NCI-H128 (cell line): ENCODE measurements around the gene SPATA13.
"Not testable (repeated sequence)": the region's sequence is repeated elsewhere in the genome, so short reads cannot be mapped to it uniquely, and the experiment has no call there.

Experiments
- DNase-seq: peaks from one replicate; lab custom pipeline; 2025; ENCODE audit not compliant: unreplicated experiment; lab: John Stamatoyannopoulos, UW

Gene SPATA13

GRCh38 chr13:24194447-24194846 is 33.9 kb downstream of the SPATA13 start:
- no peak for DNase-seq

- no peak for DNase-seq
Observed at GRCh38 chr13:24195626-24196025, 35.1 kb downstream of the SPATA13 start.

- DNase-seq, result no peak
Observed at GRCh38 chr13:24196593-24197197, 36.2 kb downstream of the SPATA13 start.

GRCh38 chr13:24199016-24199415 is 38.5 kb downstream of the SPATA13 start:
- no peak for DNase-seq

- DNase-seq, result no peak
Observed at GRCh38 chr13:24202215-24202614, 41.7 kb downstream of the SPATA13 start.

GRCh38 chr13:24203273-24203672 is 42.8 kb downstream of the SPATA13 start:
- DNase-seq, result no peak

- no peak for DNase-seq
Observed at GRCh38 chr13:24203811-24204210, 43.3 kb downstream of the SPATA13 start.

GRCh38 chr13:24205076-24205475 is 44.6 kb downstream of the SPATA13 start:
- not testable (repeated sequence) for DNase-seq

GRCh38 chr13:24207841-24208667 is 47.5 kb downstream of the SPATA13 start:
- DNase-seq, result no peak

- no peak for DNase-seq
Observed at GRCh38 chr13:24209138-24209537, 48.6 kb downstream of the SPATA13 start.

- DNase-seq, result no peak
Observed at GRCh38 chr13:24212254-24212653, 51.7 kb downstream of the SPATA13 start.

- no peak for DNase-seq
Observed at GRCh38 chr13:24212674-24213073, 52.2 kb downstream of the SPATA13 start.

- DNase-seq, result no peak
Observed at GRCh38 chr13:24213932-24214331, 53.4 kb downstream of the SPATA13 start.

GRCh38 chr13:24214528-24214927 is 54.0 kb downstream of the SPATA13 start:
- DNase-seq, result no peak

GRCh38 chr13:24215126-24215525 is 54.6 kb downstream of the SPATA13 start:
- no peak for DNase-seq

GRCh38 chr13:24215732-24216131 is 55.2 kb downstream of the SPATA13 start:
- DNase-seq, result no peak

- no peak for DNase-seq
Observed at GRCh38 chr13:24216176-24216575, 55.7 kb downstream of the SPATA13 start.

- DNase-seq, result not testable (repeated sequence)
Observed at GRCh38 chr13:24216779-24217178, 56.3 kb downstream of the SPATA13 start.

- no peak for DNase-seq
Observed at GRCh38 chr13:24217601-24218281, 57.2 kb downstream of the SPATA13 start.

GRCh38 chr13:24218338-24218737 is 57.8 kb downstream of the SPATA13 start:
- no peak for DNase-seq

GRCh38 chr13:24218977-24219376 is 58.5 kb downstream of the SPATA13 start:
- no peak for DNase-seq
